Nephron progenitor cell (in vitro differentiated cells): ENCODE measurements around the gene DBH.

Source experiments
- DNase-seq: peaks from one replicate; pipeline ENCODE4 v3.0.0; 2021
- H3K27ac Mint-ChIP-seq: 2 replicates; pipeline ENCODE4 v1.8.0; 2021; ENCODE audit warnings: mild to moderate bottlenecking, moderate library complexity, mixed read lengths
- H3K27me3 Mint-ChIP-seq: 2 replicates; pipeline ENCODE4 v1.8.0; 2021; ENCODE audit warnings: mild to moderate bottlenecking, low read depth, mixed read lengths; ENCODE audit not compliant: poor library complexity
- H3K36me3 Mint-ChIP-seq: 2 replicates; pipeline ENCODE4 v1.8.0; 2021; ENCODE audit warnings: low read depth, mixed read lengths
- H3K4me1 Mint-ChIP-seq: 2 replicates; pipeline ENCODE4 v1.8.0; 2021; ENCODE audit warnings: mixed read lengths
- H3K4me3 Mint-ChIP-seq: 2 replicates; pipeline ENCODE4 v1.8.0; 2021; ENCODE audit warnings: mild to moderate bottlenecking, moderate library complexity, mixed read lengths
- H3K9me3 Mint-ChIP-seq: 2 replicates; pipeline ENCODE4 v1.8.0; 2021; ENCODE audit warnings: mild to moderate bottlenecking, moderate library complexity, mixed read lengths
- CTCF ChIP-seq: fragments of 200-600 bp; sonication (generic); IDR thresholded peaks from 2 replicates; pipeline ENCODE4 v1.5.0; 2021; ENCODE audit warnings: antibody characterized with exemption

DBH gene

GRCh38 chr9:133667759-133668450, 31.7 kb downstream of the DBH start:
- Mint-ChIP-seq H3K4me1 (peaks cover 11% of the 10 kb centered on the region), H3K9me3 (no peaks in the 10 kb centered on the region), H3K4me3 (no peak overlapping the region), H3K27me3 (peaks cover 14% of the 10 kb centered on the region), H3K36me3 (peaks cover 4% of the 10 kb centered on the region), H3K27ac (no peak overlapping the region)
- DNase-seq, result no peak
- no peak for TF ChIP-seq CTCF

GRCh38 chr9:133669182-133669801, 33.1 kb downstream of the DBH start:
- Mint-ChIP-seq H3K27ac (no peak overlapping the region), H3K9me3 (no peaks in the 10 kb centered on the region), H3K27me3 (peaks cover 11% of the 10 kb centered on the region), H3K4me1 (peaks cover 25% of the 10 kb centered on the region), H3K4me3 (no peak overlapping the region), H3K36me3 (peaks cover 5% of the 10 kb centered on the region)
- no peak for DNase-seq
- no peak for TF ChIP-seq CTCF

- DNase-seq, result no peak
- no peak overlapping the region for H3K27ac Mint-ChIP-seq
- H3K9me3 Mint-ChIP-seq, result no peaks in the 10 kb centered on the region
- peaks cover 29% of the 10 kb centered on the region for H3K4me1 Mint-ChIP-seq
- H3K36me3 Mint-ChIP-seq, result peaks cover 10% of the 10 kb centered on the region
- TF ChIP-seq CTCF, result no peak
- peaks cover 15% of the 10 kb centered on the region for H3K27me3 Mint-ChIP-seq
- no peak overlapping the region for H3K4me3 Mint-ChIP-seq
Measured at GRCh38 chr9:133670466-133670865, 34.3 kb downstream of the DBH start.

- TF ChIP-seq CTCF, result no peak
- no peaks in the 10 kb centered on the region for H3K9me3 Mint-ChIP-seq
- H3K27ac Mint-ChIP-seq, result no peak overlapping the region
- no peak for DNase-seq
- H3K4me3 Mint-ChIP-seq, result no peak overlapping the region
- H3K36me3 Mint-ChIP-seq, result peaks cover 10% of the 10 kb centered on the region
- peaks cover 15% of the 10 kb centered on the region for H3K27me3 Mint-ChIP-seq
- peaks cover 35% of the 10 kb centered on the region for H3K4me1 Mint-ChIP-seq
Measured at GRCh38 chr9:133671371-133671770, 35.2 kb downstream of the DBH start.

GRCh38 chr9:133672503-133673257, 36.5 kb downstream of the DBH start:
- peaks cover 10% of the 10 kb centered on the region for H3K36me3 Mint-ChIP-seq
- peak overlapping the region; percentile 71 for H3K27ac Mint-ChIP-seq
- H3K27me3 Mint-ChIP-seq, result peaks cover 15% of the 10 kb centered on the region
- H3K9me3 Mint-ChIP-seq, result no peaks in the 10 kb centered on the region
- no peak overlapping the region for H3K4me3 Mint-ChIP-seq
- peaks cover 39% of the 10 kb centered on the region for H3K4me1 Mint-ChIP-seq
- no peak for DNase-seq
- no peak for TF ChIP-seq CTCF
